GM13976 (cell line): ENCODE measurements around the gene FOXP1.

ENCODE experiments used
- DNase-seq: peaks from one replicate; pipeline ENCODE4 v3.0.0; 2012; ENCODE audit warnings: low spot score
- CTCF ChIP-seq: IDR thresholded peaks from 2 replicates; pipeline ENCODE4 v1.5.1; 2012; ENCODE audit warnings: borderline replicate concordance, mild to moderate bottlenecking; ENCODE audit not compliant: insufficient read depth; ENCODE audit errors: extremely low read depth, missing control alignments, control extremely low read depth
- in situ Hi-C: fragments of 300-500 bp; cut with MboI; formaldehyde crosslinking; loops from one replicate; pipeline ENCODE4 v1.12.0; 2022; ENCODE audit warnings: low sequenced_read_pairs, mixed read lengths, inconsistent platforms; ENCODE audit not compliant: unreplicated experiment

The FOXP1 gene

GRCh38 chr3:71499227-71499876, 84.2 kb downstream of the FOXP1 start:
- in situ Hi-C loops, result no loop called here
- DNase-seq, result no peak
- TF ChIP-seq CTCF, result no peak

- DNase-seq, result no peak
- in situ Hi-C loops, result no loop called here
- no peak for TF ChIP-seq CTCF
Measured at GRCh38 chr3:71498543-71498942, 85.0 kb downstream of the FOXP1 start.

- TF ChIP-seq CTCF, result no peak
- in situ Hi-C loops, result no loop called here
- no peak for DNase-seq
Measured at GRCh38 chr3:71497971-71498444, 85.5 kb downstream of the FOXP1 start.

GRCh38 chr3:71497367-71497897, 86.1 kb downstream of the FOXP1 start:
- TF ChIP-seq CTCF, result no peak
- no peak for DNase-seq
- in situ Hi-C loops, result no loop called here

GRCh38 chr3:71495708-71496472, 87.6 kb downstream of the FOXP1 start:
- DNase-seq, result no peak
- no peak for TF ChIP-seq CTCF
- in situ Hi-C loops, result no loop called here

- no peak for DNase-seq
- in situ Hi-C loops, result no loop called here
- no peak for TF ChIP-seq CTCF
Measured at GRCh38 chr3:71494212-71494611, 89.3 kb downstream of the FOXP1 start.
